Measurements from ENCODE around the gene BMP7.
"Not testable (repeated sequence)": the region's sequence is repeated elsewhere in the genome, so short reads cannot be mapped to it uniquely, and the experiment has no call there.

The BMP7 gene

DNA sequence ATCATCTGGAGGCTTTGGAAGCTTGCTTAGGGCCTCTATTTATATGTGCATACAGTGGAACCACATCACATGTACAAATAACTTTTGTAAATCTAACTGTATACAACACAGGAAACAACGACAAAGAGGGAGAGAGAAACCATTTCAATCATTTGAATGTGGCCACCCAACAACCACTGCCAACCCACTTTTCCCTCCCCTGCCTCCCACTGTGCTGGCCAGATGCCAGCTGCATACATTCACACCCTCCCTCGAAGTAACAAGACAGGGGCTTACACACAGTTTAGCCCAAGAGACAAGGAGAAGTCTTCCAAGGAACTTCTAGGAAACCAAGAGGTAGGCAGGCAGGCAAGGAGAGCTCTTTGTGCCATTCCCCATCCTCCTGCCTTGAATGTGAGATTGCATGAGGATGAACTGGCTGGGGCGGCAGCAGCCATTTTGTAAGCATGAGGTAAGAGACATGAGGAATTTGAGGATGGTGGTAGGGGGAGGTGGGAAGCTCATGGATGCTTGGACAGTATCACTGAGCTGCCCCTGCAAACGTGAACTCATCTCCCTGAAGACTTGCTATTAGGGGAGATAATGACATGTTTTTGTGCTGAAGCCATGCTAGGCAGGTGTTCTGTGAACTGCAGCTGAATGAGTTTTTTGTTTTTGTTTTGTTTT is 18.2 kb downstream of the BMP7 start:
- DNase-seq, result no peak

- no peak for DNase-seq
Observed at GRCh38 chr20:57247292-57247965, 19.0 kb downstream of the BMP7 start.

DNA sequence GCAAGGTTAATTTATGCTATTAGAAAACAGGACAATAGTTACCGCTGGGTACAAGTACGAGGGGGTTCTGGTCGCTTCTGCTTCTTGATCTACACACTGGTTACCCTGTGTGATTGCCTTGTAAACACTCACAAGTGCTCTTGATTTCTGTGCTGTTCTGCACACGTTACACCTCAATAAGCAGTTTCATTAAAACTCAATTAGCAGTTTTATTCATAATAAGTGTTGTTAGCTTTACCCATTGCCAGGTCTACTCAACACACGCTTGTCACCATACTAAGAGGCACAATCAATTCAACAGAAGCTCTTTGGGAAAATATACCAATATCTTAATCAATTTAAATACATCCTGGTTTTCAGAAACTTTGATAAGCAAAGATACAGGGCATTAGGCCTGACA is 20.4 kb downstream of the BMP7 start:
- no peak for DNase-seq

DNA sequence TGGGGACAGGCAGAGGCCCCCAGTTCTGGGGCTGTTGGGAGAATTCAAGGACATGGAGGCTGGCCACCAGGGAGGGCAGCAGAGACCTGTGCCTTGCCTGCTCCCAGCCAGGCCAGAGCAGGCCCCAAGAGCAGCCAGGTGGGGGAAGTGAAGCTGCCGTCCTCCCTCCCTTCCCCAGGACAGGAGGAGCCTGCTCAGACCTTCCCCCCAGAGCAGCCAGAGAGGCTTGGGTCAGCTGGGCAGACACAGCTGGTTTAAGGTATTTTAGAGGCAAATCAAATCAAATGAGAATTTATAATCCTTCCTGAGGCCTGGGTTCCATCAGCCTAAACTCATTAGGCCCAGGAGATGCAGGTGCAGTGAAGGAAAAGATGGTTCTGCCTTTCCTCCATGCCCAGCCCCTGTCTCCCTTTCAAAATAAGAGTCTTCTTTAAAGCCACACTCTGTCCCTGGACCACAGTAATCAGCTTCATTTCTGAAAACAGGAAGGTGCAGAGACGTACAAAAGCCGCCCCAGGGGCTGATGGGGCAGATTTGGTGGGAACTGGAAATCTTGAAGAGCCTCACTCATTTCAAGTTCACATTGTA is 21.7 kb downstream of the BMP7 start:
- DNase-seq, result no peak

DNA sequence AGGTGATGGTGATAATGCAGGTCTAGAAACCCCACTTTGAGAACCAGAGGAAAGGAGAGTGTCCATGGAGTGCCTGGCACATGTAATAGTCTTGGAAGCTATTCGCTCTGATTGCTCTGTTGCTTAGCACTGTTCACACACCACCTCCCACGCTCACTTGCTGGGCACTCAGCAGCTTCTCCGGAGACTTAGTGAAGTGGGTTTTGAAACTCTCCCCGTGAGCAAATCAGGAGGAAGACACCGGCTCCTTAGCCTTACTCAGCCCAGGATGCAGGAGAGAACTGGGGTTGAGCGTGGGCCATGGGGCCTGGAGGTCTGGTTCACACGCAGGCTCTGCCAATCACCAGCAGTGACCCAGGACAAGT is 22.2 kb downstream of the BMP7 start:
- DNase-seq, result no peak

DNA sequence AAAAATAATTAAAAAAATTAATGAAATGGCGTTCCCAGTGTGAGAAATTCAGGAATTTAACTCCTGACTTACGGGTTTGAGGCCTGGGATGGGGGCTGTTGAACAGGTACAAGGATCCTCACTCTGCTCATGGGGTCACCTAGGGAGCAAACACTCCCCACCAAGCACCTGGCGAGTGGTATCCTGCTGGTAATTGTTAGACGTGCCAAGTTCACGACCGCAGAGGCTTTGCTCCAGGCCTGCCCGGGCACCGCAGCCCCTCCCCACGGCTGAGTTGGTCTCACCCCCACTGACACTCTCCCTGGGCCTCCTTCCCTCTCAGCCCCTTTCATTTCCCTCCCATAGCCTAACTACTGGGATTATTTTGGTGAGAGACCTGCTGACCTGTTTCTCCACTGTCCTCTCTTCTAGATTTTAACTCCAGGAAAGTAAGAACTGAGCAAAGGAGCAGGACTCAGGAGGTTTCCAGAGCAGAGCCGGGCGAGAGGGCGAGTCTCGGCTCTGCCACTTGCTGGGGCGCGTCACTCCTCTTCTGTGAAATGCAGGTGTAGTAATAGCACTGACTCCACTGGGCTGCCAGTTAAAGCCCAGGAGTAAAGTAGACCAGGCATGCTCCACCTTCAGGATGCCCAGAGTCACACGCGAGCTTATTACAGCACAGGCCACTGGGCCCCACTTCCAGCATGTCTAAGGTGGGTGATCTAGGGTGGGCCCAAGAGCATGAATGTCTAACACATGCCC is 22.8 kb downstream of the BMP7 start:
- no peak for DNase-seq

DNA sequence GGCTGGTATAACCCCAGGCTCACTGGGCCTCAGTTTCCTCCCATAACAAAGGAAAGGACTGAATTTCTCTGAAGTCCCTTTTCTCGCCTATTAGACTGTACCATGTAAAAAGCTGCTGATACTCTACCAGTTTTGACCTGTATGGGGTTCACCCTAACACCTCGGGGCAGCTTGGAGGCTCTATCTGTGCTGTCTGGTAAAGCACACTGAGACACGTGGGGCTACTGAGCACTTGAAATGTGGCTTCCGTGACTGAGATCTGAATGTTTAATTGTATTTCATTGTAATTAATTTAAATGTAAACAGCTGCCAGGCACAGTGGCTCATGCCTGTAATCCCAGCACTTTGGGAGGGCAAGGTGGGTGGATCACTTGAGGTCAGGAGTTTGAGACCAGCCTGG is 24.0 kb downstream of the BMP7 start:
- no peak for DNase-seq

- DNase-seq, result no peak
Observed at GRCh38 chr20:57241363-57241991, 25.0 kb downstream of the BMP7 start.

GRCh38 chr20:57240581-57241362 is 25.7 kb downstream of the BMP7 start:
- DNase-seq, result no peak

GRCh38 chr20:57239725-57240124 is 26.7 kb downstream of the BMP7 start:
- DNase-seq, result not testable (repeated sequence)

GRCh38 chr20:57239324-57239723 is 27.1 kb downstream of the BMP7 start:
- DNase-seq, result not testable (repeated sequence)

GRCh38 chr20:57238089-57238488 is 28.4 kb downstream of the BMP7 start:
- DNase-seq, result no peak

GRCh38 chr20:57237585-57237953 is 28.9 kb downstream of the BMP7 start:
- no peak for DNase-seq

GRCh38 chr20:57236813-57237584 is 29.4 kb downstream of the BMP7 start:
- DNase-seq, result no peak

DNA sequence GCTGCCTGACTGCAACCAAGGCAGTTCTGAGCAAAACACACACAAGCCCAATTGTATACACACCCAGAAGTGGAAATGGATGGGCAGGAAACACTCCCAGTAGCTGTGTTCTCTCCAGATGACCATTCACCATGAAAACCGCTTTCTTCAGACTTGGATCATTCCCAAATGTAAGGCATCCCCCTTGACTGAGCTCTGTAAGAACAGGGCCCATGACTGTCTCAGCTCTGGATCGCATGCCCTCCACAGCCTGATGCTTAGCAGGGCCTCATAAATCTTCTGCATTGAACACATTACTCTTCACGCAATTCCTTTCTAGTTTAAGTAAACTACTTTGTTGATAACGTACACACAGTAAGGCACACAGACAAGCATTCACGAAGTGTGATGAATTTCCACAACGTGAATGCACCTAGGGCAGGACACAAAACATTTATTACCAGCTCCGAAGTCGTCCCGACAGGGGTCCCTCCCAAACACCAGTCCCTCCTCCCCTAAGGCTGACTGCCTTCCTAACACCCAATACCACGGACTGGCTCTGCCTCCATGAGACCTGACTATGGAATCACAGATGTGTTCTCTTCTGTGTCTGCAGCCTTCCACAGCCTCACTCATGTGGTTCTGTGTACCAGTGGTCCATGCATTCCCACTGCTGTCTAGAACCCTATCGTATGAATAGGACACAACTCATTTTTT is 31.7 kb downstream of the BMP7 start:
- no peak for DNase-seq

GRCh38 chr20:57231951-57232428 is 34.5 kb downstream of the BMP7 start:
- DNase-seq, result peak; percentile 53

GRCh38 chr20:57231161-57231560 is 35.3 kb downstream of the BMP7 start:
- no peak for DNase-seq

DNA sequence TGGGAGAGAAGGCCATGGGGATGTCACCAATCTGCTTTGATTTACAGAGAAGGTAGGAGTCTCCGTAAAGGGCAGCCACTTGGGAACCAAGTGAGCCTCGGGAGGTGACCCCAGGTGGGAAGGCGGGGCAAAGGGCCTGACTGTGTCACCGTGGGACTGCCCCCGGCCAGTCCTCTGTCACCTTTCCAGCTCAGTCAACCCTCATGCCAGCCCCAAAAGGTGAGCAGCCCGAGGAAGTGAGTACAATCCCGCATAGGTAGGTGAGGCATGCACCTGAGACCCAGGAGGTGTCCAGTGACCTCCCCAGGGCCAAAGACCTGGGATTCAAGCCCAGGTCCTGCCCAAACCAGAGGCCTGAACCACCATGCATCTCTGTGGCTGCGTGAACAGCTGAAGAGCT is 36.2 kb downstream of the BMP7 start:
- no peak for DNase-seq

GRCh38 chr20:57229490-57229889 is 37.0 kb downstream of the BMP7 start:
- DNase-seq, result no peak

DNA sequence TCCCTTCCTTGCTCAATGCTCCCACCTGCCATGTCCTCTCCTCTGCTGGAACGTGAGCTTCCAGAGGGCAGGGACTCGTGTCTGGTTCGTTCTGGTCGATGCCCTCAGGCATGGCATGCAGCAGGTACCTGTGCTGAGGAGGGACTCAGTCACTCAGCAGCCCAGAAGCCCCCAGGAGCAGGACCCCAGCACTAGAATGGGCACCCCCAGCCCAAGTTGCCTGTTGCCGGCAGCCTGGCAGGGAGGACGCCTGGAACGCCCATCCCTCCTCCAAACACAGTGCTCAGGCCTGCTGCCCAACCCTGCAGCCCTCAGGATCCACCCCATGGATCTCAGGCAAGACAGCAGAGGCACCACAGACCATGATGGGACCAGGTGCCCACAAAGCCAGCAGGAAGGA is 40.6 kb downstream of the BMP7 start:
- no peak for DNase-seq

GRCh38 chr20:57225197-57225733 is 41.2 kb downstream of the BMP7 start:
- DNase-seq, result no peak

Data from COR-L47 (cell line).